GM23338 (cell line): ENCODE measurements around the gene DGCR8. TPM values are rescaled to one million over a fixed set of nuclear protein-coding genes. Genes with fewer than 3 reads are reported as not detected.

ENCODE experiments used
- ATAC-seq: fragments of 200-7000 bp; cut with Tn5 transposase; 3 replicates; pipeline ENCODE4 v1.9.1; 2020
- DNase-seq: peaks from one replicate; pipeline ENCODE4 v3.0.0-alpha.2; 2015; ENCODE audit warnings: low spot score
- H2AFZ ChIP-seq: fragments of 200-600 bp; sonication (generic); 2 replicates; pipeline ENCODE4 v1.8.0; 2016; ENCODE audit warnings: antibody characterized with exemption, mild to moderate bottlenecking, moderate library complexity
- H3F3A ChIP-seq: fragments of 200-600 bp; sonication (generic); replicated peaks from 2 replicates; pipeline ENCODE4 v1.8.0; 2017; ENCODE audit warnings: antibody characterized with exemption, mixed run types, low read depth
- H3K27ac ChIP-seq: fragments of 200-600 bp; sonication (generic); 2 replicates; pipeline ENCODE4 v1.6.1; 2016; ENCODE audit warnings: low read depth
- H3K27me3 ChIP-seq: fragments of 200-600 bp; sonication (generic); 2 replicates; pipeline ENCODE4 v1.8.0; 2016; ENCODE audit warnings: mild to moderate bottlenecking, mixed run types, moderate library complexity; ENCODE audit not compliant: insufficient read depth
- H3K36me3 ChIP-seq: fragments of 200-600 bp; sonication (generic); 2 replicates; pipeline ENCODE4 v1.8.0; 2016; ENCODE audit warnings: mild to moderate bottlenecking; ENCODE audit not compliant: insufficient read depth
- H3K4me1 ChIP-seq: fragments of 200-600 bp; sonication (generic); 2 replicates; pipeline ENCODE4 v1.8.0; 2016; ENCODE audit warnings: mild to moderate bottlenecking, moderate library complexity; ENCODE audit not compliant: insufficient read depth
- H3K4me2 ChIP-seq: fragments of 200-600 bp; sonication (generic); 2 replicates; pipeline ENCODE4 v1.7.1; 2017; ENCODE audit warnings: mixed run types
- H3K4me3 ChIP-seq: fragments of 200-600 bp; sonication (generic); 2 replicates; pipeline ENCODE4 v1.6.1; 2016; ENCODE audit warnings: mixed run types
- H3K79me2 ChIP-seq: fragments of 200-600 bp; sonication (generic); replicated peaks from 2 replicates; pipeline ENCODE4 v1.8.0; 2017; ENCODE audit warnings: mild to moderate bottlenecking; ENCODE audit not compliant: insufficient read depth
- H3K9me2 ChIP-seq: fragments of 200-600 bp; sonication (generic); 2 replicates; pipeline ENCODE4 v1.8.0; 2017; ENCODE audit not compliant: insufficient read depth
- H4K20me1 ChIP-seq: fragments of 200-600 bp; sonication (generic); replicated peaks from 2 replicates; pipeline ENCODE4 v1.8.0; 2017; ENCODE audit warnings: mild to moderate bottlenecking; ENCODE audit not compliant: insufficient read depth
- H3K27ac Mint-ChIP-seq: 2 replicates; pipeline ENCODE4 v1.8.0; 2020; ENCODE audit warnings: inconsistent platforms, mild to moderate bottlenecking, moderate library complexity, mixed read lengths
- H3K27me3 Mint-ChIP-seq: 3 replicates; pipeline ENCODE4 v1.8.0; 2022; ENCODE audit warnings: low read depth, mild to moderate bottlenecking, moderate library complexity, mixed read lengths, inconsistent platforms; ENCODE audit not compliant: insufficient read depth, poor library complexity
- H3K36me3 Mint-ChIP-seq: 3 replicates; pipeline ENCODE4 v1.8.0; 2021; ENCODE audit warnings: low read depth, mild to moderate bottlenecking, inconsistent platforms, moderate library complexity, mixed read lengths
- H3K4me1 Mint-ChIP-seq: 3 replicates; pipeline ENCODE4 v1.8.0; 2020; ENCODE audit warnings: mild to moderate bottlenecking, inconsistent platforms, mixed read lengths
- H3K4me3 Mint-ChIP-seq: 3 replicates; pipeline ENCODE4 v1.8.0; 2021; ENCODE audit warnings: moderate library complexity, mild to moderate bottlenecking, inconsistent platforms, mixed read lengths
- H3K9me3 Mint-ChIP-seq: 3 replicates; pipeline ENCODE4 v1.8.0; 2020; ENCODE audit warnings: moderate library complexity, mild to moderate bottlenecking, inconsistent platforms, mixed read lengths
- CREB1 ChIP-seq: fragments of 250-450 bp; sonication (Bioruptor Pico); IDR thresholded peaks from 2 replicates; pipeline ENCODE4 v1.5.0; 2020; ENCODE audit warnings: low read depth, mild to moderate bottlenecking, moderate library complexity
- CTCF ChIP-seq, 2 experiments: fragments of 200-600 bp in 1 of 2; sonication (generic) in 1 of 2; conservative IDR thresholded peaks; 2 replicates each; pipeline versions ENCODE4 v1.5.1 to v1.6.1; 2016 to 2017; ENCODE audit warnings: antibody characterized with exemption in 2 of 2, low read depth in 2 of 2, mild to moderate bottlenecking in 2 of 2, moderate library complexity in 1 of 2
- ETS1 ChIP-seq: IDR thresholded peaks from 2 replicates; pipeline ENCODE4 v1.6.1; 2016; ENCODE audit warnings: antibody characterized with exemption
- EZH2 ChIP-seq: fragments of 200-600 bp; sonication (generic); IDR thresholded peaks from one replicate; pipeline ENCODE4 v1.8.0; 2017; ENCODE audit warnings: antibody characterized with exemption, mild to moderate bottlenecking, low read depth; ENCODE audit not compliant: unreplicated experiment
- EZH2phosphoT487 ChIP-seq: fragments of 200-600 bp; sonication (generic); IDR thresholded peaks from one replicate; pipeline ENCODE4 v1.8.1; 2018; ENCODE audit warnings: antibody characterized with exemption; ENCODE audit not compliant: unreplicated experiment
- JUNB ChIP-seq: IDR thresholded peaks from one replicate; pipeline ENCODE4 v1.6.1; 2016; ENCODE audit warnings: antibody characterized with exemption; ENCODE audit not compliant: unreplicated experiment
- NANOG ChIP-seq: IDR thresholded peaks from 2 replicates; pipeline ENCODE4 v1.6.1; 2016; ENCODE audit warnings: antibody characterized with exemption, borderline replicate concordance
- POLR2AphosphoS5 ChIP-seq: IDR thresholded peaks from 2 replicates; pipeline ENCODE4 v1.6.1; 2016; ENCODE audit warnings: antibody characterized with exemption, low read depth
- STAT1 ChIP-seq: IDR thresholded peaks from one replicate; pipeline ENCODE4 v1.6.1; 2016; ENCODE audit warnings: antibody characterized with exemption; ENCODE audit not compliant: unreplicated experiment
- ZNF114 ChIP-seq: fragments of 250-450 bp; sonication (Bioruptor Pico); IDR thresholded peaks from 2 replicates; pipeline ENCODE4 v1.5.0; 2020; ENCODE audit warnings: mild to moderate bottlenecking, moderate library complexity
- ZNF331 ChIP-seq: fragments of 250-450 bp; sonication (Bioruptor Pico); IDR thresholded peaks from 2 replicates; pipeline ENCODE4 v1.5.0; 2020; ENCODE audit warnings: low read depth, mild to moderate bottlenecking, moderate library complexity
- ZNF462 ChIP-seq: fragments of 250-450 bp; sonication (Bioruptor Pico); IDR thresholded peaks from 2 replicates; pipeline ENCODE4 v1.5.0; 2020; ENCODE audit warnings: mild to moderate bottlenecking, moderate library complexity
- polyA plus RNA-seq: library from polyadenylated mRNA; unstranded; fragments of >200 nt; fragmentation: Nextera tagmentation; extraction: Ambion mirVana; gene quantifications from 2 replicates; pipeline ENCODE4 v1.2.1, GENCODE V29; 2016
- total RNA-seq: library from RNA; depleted of rRNA; stranded (reverse); fragments of >200 nt; shearing (Covaris generic); gene quantifications from 2 replicates; pipeline ENCODE4 v1.2.3, GENCODE V29; 2014
- TF ChIP-seq, protein P1 (sequence below): IDR thresholded peaks from one replicate; pipeline ENCODE4 v1.6.1; 2018; ENCODE audit warnings: antibody characterized with exemption; ENCODE audit not compliant: unreplicated experiment

The DGCR8 gene
- total and polyA plus RNA-seq, 2 experiments from 2014 or later = 12.2 to 48.9 TPM

DNA sequence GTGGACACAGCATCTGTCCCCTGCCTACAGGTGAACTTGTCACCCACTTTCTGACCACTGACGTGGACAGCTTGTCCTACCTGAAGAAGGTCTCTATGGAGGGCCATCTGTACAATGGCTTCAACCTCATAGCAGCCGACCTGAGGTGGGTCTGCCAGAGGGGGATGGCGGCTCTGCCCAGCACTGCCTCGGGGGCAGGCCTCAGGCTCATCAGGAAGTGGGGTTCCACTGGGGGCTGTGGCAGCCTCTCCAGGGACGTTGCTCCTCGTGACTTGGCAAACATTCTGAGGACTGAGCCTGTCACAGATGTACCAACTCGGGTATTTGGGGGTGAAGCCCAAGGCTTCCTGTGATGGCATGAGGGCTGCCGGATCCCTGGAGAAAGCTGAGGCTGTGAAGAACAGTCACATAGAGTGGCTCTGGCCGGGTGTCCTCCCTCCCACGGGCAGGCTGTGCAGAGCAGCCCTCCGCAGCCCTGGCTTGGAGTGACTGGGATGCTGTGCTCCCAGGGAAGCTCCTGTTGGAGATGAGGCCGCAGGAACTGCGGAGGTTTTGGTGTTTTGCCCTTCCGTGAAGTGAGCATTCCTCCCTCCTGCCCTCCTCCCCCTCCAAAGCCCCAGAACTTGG lies 26.5 kb upstream of the DGCR8 start:
- ATAC-seq = no peak

More for the DNA sequence above, 26.5 kb upstream of the DGCR8 start:
- no peak for DNase-seq
- no peak overlapping the region for H3K27ac ChIP-seq
- H3K27me3 Mint-ChIP-seq = peaks cover 3% of the 10 kb centered on the region
- no peak overlapping the region for H3K27ac Mint-ChIP-seq
- H2AFZ ChIP-seq = no peak overlapping the region
- H3K36me3 Mint-ChIP-seq = peaks cover 11% of the 10 kb centered on the region
- no peak for TF ChIP-seq POLR2AphosphoS5
- TF ChIP-seq ZNF331 = no peak
- TF ChIP-seq JUNB = no peak
- TF ChIP-seq NANOG = no peak
- TF ChIP-seq ZNF114 (CRISPR knock-in tag) = no peak
- no peak for TF ChIP-seq CREB1 (CRISPR knock-in tag)
- TF ChIP-seq CTCF (conservative IDR thresholded peaks at IDR 0.05; ENCODE audit: low read depth in 2 of 2) = no peak
- TF ChIP-seq EZH2 = no peak
- no peak for TF ChIP-seq ZNF462
- TF ChIP-seq ETS1 = no peak
- TF ChIP-seq, protein P1, sequence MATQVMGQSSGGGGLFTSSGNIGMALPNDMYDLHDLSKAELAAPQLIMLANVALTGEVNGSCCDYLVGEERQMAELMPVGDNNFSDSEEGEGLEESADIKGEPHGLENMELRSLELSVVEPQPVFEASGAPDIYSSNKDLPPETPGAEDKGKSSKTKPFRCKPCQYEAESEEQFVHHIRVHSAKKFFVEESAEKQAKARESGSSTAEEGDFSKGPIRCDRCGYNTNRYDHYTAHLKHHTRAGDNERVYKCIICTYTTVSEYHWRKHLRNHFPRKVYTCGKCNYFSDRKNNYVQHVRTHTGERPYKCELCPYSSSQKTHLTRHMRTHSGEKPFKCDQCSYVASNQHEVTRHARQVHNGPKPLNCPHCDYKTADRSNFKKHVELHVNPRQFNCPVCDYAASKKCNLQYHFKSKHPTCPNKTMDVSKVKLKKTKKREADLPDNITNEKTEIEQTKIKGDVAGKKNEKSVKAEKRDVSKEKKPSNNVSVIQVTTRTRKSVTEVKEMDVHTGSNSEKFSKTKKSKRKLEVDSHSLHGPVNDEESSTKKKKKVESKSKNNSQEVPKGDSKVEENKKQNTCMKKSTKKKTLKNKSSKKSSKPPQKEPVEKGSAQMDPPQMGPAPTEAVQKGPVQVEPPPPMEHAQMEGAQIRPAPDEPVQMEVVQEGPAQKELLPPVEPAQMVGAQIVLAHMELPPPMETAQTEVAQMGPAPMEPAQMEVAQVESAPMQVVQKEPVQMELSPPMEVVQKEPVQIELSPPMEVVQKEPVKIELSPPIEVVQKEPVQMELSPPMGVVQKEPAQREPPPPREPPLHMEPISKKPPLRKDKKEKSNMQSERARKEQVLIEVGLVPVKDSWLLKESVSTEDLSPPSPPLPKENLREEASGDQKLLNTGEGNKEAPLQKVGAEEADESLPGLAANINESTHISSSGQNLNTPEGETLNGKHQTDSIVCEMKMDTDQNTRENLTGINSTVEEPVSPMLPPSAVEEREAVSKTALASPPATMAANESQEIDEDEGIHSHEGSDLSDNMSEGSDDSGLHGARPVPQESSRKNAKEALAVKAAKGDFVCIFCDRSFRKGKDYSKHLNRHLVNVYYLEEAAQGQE = no peak
- TF ChIP-seq STAT1 = no peak
- no peak for TF ChIP-seq EZH2phosphoT487
- no peaks in the 10 kb centered on the region for H4K20me1 ChIP-seq
- H3K79me2 ChIP-seq = no peaks in the 10 kb centered on the region
- H3K4me1 ChIP-seq = no peaks in the 10 kb centered on the region
- H3K4me1 Mint-ChIP-seq = no peaks in the 10 kb centered on the region
- H3K9me3 Mint-ChIP-seq = peaks cover 9% of the 10 kb centered on the region
- no peak overlapping the region for H3K4me2 ChIP-seq
- no peaks in the 10 kb centered on the region for H3K36me3 ChIP-seq
- no peaks in the 10 kb centered on the region for H3K27me3 ChIP-seq
- no peak overlapping the region for H3K4me3 Mint-ChIP-seq
- no peaks in the 10 kb centered on the region for H3K9me2 ChIP-seq
- H3K4me3 ChIP-seq = no peak overlapping the region
- H3F3A ChIP-seq = no peaks in the 10 kb centered on the region
